Hematopoietic multipotent progenitor cell treated with erythropoietin and hydrocortisone succinate and interleukin-3 and kit ligand, for 17 days (in vitro differentiated cells): Measurements from ENCODE around the gene GTF3C1.
"Not testable (repeated sequence)": the region's sequence is repeated elsewhere in the genome, so short reads cannot be mapped to it uniquely, and the experiment has no call there.

Experiments used
- DNase-seq: peaks from one replicate; pipeline ENCODE4 v3.0.0-alpha.2; 2015; ENCODE audit warnings: low spot score

The GTF3C1 gene, protein sequence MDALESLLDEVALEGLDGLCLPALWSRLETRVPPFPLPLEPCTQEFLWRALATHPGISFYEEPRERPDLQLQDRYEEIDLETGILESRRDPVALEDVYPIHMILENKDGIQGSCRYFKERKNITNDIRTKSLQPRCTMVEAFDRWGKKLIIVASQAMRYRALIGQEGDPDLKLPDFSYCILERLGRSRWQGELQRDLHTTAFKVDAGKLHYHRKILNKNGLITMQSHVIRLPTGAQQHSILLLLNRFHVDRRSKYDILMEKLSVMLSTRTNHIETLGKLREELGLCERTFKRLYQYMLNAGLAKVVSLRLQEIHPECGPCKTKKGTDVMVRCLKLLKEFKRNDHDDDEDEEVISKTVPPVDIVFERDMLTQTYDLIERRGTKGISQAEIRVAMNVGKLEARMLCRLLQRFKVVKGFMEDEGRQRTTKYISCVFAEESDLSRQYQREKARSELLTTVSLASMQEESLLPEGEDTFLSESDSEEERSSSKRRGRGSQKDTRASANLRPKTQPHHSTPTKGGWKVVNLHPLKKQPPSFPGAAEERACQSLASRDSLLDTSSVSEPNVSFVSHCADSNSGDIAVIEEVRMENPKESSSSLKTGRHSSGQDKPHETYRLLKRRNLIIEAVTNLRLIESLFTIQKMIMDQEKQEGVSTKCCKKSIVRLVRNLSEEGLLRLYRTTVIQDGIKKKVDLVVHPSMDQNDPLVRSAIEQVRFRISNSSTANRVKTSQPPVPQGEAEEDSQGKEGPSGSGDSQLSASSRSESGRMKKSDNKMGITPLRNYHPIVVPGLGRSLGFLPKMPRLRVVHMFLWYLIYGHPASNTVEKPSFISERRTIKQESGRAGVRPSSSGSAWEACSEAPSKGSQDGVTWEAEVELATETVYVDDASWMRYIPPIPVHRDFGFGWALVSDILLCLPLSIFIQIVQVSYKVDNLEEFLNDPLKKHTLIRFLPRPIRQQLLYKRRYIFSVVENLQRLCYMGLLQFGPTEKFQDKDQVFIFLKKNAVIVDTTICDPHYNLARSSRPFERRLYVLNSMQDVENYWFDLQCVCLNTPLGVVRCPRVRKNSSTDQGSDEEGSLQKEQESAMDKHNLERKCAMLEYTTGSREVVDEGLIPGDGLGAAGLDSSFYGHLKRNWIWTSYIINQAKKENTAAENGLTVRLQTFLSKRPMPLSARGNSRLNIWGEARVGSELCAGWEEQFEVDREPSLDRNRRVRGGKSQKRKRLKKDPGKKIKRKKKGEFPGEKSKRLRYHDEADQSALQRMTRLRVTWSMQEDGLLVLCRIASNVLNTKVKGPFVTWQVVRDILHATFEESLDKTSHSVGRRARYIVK (N-terminal part only)

DNA sequence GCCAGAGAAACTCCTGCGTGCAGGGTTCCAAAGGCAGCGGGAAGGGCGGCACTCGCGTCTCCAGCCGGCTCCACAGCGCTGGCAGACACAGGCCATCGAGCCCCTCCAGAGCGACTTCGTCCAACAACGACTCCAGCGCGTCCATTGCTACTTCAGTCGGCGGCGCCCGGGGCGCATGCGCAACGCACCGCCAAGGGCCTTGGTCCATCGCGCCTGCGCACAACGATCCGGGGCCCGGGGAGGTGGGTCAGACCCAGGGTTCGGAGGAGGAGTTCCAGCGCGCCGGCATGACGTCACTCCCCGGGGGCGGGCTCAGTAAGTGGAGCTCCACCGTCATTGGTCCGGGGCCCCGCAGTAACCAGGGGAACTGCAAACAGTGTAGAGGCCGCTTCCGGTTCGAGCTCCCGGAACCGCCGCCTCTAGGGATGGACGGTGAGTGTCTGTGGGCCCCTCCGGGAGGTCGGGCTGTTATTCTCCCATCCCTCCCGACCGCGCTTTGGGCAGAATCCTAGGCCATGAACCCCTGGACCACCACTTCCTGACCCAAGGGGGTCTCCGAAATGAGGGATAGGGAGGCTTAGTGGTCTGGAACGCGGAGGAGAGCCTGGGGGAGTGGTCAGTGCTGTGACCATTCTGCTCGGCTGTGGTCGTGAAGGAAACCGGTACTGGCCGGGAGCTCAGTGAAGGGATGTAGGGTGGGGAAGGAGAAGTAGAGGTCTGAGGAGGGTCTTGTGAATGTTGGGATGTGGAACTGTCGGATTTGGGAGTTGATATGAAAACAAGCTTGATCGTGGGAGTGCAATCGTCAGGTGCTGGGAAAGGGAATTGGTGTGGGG, at the start of gene GTF3C1, which contains the start of gene KATNIP:
Gene GTF3C1, minus strand, starts transcription at position 168 of the 836 bp plus-strand sequence. Its CDS starts 23 bp downstream, at position 145.
Gene KATNIP, plus strand, starts transcription at position 399 of the 836 bp plus-strand sequence. Its CDS starts 27 bp downstream, at position 426.
- peak; percentile 100 for DNase-seq

DNA sequence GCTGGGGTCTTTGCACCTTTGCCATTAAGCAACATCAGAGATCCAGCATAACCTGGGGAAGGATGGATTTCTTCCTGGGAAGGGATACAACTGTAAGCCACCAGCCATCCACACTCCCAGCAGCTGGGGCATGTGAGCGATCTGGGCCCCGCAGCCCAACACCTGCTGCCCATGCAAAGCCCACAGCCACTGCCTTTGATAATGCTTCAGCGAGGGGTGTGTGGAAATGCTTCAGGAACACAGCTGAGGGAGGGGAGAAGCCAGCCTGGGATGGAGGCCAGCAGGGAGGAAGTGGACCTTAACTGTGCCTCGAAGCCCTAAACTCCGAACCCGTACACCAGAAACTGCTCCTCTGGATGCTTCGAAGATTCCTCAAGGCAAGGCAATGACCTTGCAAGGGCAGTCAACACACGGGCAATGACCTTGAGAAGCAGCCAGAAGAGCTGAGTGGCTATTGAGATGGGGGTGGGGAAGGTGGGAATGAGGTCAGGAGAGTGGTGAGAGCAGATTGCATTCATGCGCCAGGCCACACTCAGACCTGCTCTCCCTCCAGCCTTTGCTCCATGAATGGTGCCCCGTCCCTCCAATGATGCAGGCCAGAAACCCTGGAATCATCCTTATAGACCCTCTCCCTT, 49.3 kb upstream of the GTF3C1 start:
- no peak for DNase-seq

DNA sequence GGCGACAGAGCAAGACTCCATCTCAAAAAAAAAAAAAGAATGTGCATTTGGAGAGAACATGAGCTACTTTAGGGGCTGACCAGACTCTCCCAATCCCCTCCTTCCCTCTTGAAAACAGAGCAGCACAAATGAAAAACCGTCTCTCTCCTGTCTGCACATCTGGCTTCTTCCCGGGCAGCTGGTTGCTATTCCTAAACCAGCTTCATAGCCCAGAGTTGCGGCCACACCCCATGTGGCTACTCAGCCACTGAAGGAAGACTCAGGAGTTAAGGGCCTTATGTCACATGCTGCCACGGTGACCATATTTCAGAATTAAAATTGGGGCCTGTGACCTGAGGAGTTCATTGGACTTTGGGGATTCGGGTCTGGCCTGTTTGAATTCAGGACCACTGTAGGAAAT, 48.5 kb upstream of the GTF3C1 start:
- no peak for DNase-seq

DNA sequence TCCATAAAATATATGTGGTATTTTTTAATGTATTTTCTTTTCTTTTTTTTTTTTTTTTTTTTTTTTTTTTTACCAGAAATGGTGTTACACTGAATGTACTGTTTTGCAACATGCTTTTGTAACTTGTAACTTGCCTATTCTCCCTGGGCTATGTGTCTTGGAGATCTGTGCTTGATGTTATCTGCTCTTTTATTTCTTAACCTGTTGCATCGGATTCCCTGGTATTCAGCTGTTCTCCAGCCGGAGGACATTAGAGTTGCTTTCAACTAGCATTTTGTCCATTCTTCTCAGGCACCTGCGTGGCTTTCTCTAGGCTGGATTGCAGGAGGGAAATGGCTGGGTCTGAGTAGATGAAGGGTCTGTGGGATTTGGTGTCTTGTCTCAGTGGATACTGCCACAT, 47.6 kb upstream of the GTF3C1 start:
- no peak for DNase-seq

DNA sequence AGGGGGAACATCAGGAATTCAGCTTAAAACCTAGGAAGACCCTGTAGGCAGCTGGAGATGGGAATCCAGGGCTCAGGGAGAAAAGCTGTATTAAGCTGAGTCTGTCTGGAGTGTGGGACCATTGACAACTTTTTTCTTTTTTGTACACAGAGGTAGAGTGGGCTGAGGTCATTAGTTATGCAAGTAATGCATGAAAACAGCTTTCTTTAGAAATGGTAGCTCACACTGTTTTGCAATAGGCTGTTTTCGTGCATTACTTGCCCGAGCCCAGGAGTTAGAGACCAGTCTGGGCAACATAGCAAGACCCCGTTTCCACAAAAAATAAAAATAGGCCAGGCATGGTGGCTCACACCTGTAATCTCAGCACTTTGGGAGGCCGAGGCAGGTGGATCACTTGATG, 46.7 kb upstream of the GTF3C1 start:
- no peak for DNase-seq

DNA sequence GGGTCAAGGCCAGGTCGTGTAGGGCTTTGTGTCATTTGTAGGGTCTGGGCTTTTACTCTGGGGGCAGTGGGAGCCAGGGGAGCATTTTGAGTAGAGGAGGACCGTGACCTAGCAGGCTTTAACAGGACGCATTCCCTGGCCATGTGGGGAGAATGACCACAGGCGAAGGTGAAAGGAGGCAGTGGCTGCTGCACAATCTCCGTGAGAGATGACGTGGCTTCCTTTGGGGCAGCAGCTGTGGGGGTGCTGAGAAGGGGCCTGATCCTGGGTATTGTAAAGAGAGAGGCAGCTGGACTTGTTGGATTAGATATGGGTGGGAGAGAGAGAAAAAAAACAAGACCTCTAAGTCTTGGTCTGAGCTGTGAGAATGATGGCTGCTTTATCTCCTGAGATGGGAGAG, 46.3 kb upstream of the GTF3C1 start:
- DNase-seq = no peak

DNA sequence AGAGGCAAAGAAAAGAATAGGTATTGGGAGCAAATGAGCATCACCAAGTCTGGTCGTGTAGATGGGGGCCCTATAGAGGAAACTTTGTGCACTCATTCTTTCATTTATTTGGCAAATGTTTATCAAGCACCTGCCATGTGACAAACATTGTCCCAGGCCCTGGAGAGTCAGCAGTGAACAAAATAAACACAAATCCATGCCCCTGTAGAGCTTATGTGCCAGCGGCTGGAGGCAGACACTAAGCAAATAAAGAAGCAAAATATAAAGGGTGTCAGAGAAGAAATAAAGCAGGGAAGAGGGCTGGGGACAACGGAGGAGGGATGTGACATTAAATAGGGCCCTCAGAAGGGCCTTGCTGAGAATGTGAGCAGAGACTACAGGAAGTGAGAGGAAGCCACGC, 45.8 kb upstream of the GTF3C1 start:
- no peak for DNase-seq

DNA sequence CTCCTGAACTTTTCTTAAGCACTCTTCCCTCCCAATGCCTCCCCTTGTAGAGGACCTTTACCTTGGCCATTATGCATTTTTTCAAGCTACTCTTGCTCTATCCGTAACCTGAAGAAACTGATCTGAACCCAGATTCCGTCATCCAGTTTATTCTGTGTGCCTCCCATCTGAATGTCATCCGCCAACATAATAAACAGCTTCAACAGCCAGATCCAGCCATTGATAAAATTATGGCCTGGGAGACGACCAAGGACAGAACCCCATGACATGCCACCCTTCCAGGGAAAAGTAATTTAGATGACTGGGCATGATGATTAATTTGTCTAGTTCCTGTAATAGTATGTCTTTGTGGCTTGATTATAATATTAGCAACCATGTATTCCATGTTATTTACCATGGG, 42.1 kb upstream of the GTF3C1 start:
- no peak for DNase-seq

DNA sequence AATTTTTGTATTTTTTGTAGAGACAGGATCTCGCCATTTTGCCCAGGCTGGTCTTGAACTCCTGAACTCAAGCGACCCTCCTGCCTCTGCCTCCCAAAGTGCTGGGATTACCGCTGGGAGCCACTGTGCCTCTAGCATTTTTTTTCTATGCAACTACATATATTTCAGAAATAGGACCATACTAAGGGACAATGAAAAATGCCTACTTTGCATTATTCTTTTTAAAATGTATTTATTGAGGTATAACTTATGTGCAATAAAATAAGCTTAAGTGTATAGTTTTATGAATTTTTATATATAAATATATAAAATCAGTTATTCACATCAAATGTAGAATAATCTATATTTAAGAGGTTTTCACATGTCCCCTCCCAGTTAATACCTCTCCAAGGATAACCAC, 38.3 kb upstream of the GTF3C1 start:
- no peak for DNase-seq

DNA sequence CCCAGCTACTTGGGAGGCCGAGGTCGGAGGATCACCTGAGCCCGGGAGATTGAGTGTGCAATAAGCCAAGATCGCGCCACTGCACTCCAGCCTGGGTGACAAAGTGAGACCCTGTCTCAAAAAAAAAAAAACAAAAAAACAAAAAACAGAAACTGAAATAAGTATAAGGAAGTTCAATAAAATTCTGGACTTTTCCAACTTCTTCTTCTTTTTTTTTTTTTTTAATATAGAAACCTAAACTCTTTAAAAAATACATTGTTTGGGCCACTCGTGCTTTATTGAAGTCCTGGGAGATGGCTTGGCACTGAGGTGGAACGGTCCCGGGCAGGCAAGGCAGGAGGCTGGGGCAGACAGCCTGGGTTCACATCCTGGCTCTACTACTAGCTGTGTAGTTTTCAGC, 37.0 kb upstream of the GTF3C1 start:
- DNase-seq = no peak

DNA sequence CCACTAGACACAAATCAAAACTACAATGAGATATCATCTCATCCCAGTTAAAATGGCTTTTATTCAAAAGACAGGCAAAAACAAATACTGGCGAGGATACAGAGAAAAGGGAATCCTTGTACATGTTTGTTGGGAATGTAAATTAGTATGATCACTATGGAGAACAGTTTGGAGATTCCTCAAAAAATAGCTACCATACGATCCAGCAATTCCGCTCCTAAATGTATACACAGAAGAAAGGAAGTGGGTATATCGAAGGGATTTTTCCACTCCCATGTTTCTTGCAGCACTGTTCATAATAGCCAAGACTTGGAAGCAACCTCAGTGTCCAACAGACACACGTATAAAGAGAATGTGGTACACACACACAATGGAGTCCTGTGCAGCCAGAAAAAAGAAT, 35.5 kb upstream of the GTF3C1 start:
- DNase-seq = no peak

DNA sequence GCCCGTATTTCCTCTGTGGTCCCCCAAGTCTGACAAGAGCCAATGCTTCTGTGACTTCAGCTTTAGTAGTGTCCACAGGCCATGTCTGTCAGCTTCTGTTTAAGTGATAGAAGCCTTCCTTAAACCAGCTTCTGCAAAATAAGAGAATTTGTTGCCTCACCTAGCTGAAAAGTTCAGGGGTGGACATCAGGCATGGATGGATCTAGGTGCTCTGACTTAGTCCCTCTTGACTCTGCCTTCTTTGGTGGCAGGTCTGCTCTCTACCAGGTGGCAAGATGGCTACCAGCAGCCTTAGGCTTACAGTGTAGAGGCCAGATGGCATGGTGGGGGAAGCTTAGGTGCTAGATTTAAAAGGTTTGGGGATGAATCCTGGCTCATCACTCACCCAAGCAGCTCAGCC, 33.9 kb upstream of the GTF3C1 start:
- no peak for DNase-seq

DNA sequence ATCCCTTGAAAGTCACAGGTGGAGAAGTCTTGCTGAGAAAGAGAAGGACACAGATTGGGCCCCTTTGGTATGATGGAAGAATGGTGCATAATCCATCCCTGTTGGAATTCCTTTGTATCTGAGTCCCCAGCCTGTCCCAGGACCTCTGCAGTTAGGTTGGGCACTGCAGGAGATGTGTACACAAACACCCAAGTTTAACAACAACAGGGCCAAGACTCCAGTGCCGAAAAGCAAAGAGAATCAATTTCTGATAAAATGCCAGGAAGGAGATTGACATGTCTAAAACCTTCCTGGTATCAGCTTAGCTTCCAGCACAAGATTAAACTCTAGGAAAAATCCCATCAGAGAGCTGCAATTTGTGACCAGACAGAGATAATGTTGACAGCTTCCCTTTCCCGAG, 33.2 kb upstream of the GTF3C1 start:
- DNase-seq = no peak

DNA sequence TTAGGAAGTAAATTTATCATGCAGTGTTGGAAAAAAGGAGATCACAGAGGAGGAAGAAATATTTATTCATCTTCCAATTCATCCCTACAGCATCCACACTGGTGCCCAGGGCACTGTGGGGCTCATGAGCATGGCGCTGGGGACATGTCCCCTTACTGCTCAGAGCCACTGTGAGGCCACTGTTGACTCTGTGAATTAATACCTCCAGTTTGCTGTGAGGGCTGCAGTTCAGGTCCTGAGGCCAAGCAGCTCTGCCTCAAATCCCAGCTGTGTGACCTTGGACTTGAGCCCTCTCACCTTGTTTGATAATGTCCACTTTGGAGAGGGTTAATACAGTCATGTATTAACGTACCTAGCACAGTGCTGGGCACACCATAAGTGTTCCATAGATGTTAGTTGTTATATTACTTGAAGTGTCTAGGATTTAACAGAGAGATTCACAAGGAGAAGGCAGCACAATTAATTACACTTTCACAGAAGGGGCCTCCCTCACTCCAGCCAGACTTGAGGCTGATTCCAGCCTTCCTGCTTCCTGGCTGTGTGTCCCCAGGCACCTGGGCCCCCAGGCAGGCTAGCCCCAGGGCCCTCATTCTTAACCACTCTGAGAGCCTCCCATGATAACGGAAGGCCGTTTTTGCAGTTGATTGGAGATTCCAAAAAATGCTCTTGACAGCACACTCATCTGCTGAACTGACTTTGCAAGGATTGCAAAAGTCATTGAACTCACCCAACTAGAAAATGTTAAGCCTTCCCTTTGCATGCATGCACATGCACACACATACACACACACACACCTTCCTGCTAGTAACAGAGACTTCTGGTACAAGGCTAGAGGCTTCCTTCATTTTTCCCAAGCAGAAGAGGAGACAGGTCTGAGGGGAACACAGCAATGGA, 29.6 kb upstream of the GTF3C1 start:
- DNase-seq = no peak

DNA sequence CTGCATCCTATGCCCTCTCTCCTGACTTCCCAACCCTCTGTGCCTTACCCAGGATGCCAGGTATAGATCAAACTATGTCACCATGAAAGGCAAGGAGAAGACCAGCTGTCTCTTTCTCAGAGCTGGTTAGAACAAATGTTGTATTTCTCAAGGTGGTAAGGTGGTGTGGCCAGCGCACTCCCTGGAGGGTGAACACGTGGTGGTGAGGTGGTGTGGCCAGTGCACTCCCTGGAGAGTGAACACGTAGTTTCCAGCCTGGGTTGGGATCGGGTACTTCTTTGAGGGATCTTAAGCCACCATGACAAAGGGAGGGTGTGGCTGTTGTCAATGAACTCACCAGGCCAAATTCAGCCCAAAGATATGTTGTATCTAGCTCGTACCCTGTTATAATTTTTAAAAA, 27.0 kb upstream of the GTF3C1 start:
- DNase-seq = no peak

DNA sequence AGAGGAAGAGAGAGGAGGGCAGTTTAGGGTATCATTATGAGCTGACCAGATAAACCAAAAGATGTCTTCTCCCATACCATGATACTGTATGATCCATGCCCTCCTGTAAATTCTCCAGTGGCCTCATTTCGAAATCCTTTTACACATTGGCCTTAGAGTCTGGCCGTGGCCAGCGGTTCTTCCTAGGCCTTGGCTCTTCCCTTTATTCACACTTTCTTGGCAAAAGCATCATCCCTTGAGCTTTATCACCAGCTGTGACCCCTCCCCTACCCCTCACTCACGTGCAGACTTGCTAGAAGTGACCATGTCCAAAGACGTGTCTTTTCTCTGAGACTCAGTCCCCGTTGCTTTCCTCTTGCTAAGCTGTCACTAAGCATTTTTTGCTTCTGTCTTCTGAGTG, 23.0 kb upstream of the GTF3C1 start:
- no peak for DNase-seq

DNA sequence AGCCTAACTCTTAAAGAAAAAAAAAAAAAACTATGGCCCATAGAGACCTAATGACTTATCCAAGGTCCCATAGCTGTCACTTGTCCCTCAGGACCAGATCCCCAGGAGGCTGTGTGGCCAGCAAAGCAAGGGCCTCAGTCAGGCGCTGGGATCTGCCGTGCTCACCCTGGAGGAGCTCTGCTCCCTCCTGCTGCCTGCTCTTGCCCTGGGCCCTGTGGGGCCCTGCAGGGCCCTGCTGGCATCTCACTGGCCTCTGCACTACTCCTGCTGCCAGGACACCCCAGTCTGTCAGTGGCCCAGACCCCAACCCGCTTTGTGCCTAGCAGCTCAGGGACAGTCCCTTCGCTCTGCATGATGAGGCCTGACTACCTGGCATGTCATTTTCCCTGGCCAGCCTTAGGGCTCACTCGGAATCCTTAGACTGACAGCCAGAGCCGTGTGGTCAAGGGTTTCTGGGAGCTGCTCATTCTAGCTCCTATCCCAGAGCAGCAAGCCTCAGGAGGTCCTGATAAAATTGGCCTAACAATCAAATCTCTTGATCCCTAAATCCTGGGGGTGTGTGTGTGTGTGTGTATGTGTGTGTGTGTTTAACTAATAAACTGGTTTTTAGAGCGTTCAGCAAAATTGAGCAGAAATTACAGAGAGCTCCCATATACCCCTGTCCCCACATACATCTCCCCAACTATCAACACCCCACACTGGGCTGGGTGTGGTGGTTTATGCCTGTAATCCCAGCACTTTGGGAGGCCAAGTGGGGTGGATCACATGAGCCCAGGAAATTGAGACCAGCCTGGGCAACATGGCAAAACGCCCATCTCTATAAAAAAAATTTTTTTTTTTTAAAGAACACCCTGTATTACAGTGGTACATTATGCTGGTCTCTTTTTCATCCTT, 22.0 kb upstream of the GTF3C1 start:
- no peak for DNase-seq

DNA sequence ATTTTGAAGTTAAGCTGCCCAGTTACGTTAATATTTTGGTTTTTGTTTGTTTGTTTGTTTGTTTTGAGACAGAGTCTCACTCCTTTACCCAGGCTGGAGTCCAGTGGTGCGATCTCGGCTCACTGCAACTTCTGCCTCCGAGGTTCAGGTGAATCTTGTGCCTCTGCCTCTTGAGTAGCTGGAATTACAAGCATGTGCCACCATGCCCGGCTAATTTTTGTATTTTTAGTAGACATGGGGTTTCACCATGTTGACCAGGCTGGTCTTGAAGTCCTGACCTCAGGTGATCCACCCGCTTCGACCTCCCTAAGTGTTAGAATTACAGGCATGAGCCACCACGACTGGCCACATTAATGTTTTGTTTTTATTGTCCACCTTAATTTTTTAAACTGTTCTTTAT, 21.3 kb upstream of the GTF3C1 start:
- not testable (repeated sequence) for DNase-seq

DNA sequence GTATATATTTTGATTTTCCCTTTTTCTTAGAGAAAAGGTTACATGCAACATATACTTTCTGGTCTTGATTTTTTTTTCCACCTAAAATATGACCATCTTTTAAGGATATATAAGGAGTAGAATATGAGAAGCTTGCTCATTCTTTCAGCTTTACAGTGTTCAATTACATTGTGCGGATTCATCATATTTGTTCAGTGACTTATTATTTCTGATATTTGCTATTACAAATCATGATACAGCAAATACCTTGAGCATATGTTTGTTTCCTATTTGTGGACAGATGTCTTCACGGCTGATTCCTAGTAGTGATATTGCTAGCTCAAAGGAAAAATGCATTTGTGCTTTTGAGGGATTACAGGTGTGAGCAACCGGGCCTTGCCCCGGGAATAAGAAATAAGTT, 18.4 kb upstream of the GTF3C1 start:
- no peak for DNase-seq
